ENCODE data around the gene OPN4. TPM values are rescaled to one million over a fixed set of nuclear protein-coding genes. Genes with fewer than 3 reads are reported as not detected.

OPN4 gene, protein sequence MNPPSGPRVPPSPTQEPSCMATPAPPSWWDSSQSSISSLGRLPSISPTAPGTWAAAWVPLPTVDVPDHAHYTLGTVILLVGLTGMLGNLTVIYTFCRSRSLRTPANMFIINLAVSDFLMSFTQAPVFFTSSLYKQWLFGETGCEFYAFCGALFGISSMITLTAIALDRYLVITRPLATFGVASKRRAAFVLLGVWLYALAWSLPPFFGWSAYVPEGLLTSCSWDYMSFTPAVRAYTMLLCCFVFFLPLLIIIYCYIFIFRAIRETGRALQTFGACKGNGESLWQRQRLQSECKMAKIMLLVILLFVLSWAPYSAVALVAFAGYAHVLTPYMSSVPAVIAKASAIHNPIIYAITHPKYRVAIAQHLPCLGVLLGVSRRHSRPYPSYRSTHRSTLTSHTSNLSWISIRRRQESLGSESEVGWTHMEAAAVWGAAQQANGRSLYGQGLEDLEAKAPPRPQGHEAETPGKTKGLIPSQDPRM
- total RNA-seq, result not detected in 2 replicates

DNA sequence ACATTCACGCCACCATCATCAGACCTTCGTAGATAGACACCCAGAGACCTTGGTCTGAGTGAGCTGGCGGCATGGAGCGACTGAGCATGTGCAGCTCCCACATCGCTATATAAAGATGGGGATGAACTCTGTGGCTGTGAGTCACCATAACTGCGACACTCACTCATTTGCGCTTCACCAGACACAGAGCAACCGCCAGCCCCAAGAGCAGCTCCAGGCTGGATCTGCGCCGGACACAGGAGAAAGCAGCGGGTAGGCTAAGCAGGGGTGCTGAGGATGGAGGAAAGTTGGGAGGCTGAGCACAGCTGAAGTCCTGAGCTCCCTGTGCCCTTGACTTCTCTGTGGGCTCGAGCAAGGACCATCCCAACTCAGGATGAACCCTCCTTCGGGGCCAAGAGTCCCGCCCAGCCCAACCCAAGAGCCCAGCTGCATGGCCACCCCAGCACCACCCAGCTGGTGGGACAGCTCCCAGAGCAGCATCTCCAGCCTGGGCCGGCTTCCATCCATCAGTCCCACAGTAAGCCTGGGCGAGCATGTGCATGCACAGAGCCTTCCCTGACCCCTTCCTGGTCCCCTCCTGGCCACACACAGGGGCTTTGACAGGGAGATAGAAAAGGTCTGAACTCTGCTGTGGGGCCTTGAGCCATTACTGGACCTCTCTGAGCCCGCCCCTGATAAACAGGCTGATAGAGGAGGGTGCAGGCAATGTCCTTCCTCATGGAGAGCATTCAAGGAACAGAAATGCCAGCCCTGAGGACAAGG lies at the start of gene OPN4:
Gene OPN4 (plus strand): TSS at position 137 of the 762 bp plus-strand sequence. CDS start 237 bp downstream, at position 374.

DNA sequence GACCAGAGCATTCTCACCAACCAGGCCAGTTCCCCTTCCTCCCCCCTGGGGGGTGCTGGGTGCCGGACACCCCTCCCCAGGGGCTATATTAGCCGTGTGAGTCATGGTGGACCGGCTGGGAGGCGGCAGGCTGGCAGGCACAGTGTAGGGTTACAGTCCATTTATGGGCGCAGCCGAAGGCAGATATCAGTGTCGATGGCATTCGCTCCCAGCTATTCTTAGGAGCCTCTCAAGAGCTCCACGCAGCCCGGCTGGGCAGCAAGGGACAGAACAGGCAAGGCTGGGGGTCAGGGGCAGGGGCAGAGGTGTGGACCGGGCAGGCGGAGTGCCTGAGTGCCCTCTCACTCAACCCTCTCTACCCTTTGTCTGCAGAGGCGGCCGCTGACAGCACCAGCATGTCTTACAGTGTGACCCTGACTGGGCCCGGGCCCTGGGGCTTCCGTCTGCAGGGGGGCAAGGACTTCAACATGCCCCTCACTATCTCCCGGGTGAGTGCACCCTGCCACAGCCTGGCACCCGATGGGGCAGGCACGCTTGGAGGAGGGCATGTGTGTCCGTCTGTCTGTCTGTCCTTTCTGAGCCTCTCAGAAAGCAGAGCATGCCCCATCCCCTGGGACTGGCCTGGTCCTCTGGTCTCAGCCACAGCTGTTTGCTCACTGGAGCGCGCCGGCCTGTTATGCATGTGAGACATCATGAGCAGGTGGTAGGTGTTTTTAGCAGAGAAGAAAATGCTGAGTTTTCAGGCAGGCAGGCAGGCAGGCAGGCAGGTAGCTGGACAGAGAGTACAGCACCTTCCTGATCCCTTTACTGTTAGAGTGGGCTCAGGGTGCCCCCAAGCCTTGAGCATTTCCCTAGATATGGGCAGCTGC lies 14.2 kb downstream of the OPN4 start, which contains the start of gene LDB3:
Gene LDB3 (plus strand): TSS at position 215 of the 869 bp plus-strand sequence. CDS start 181 bp downstream, at position 396.

Other genes with a start within 250 kb of the OPN4 start
- 15.5 and 19.2 TPM in 2 replicates for gene WAPL, start 132.8 kb upstream of the OPN4 start, total RNA-seq
- 0.15 and 0.17 TPM in 2 replicates for gene LDB3, start 14.0 kb downstream of the OPN4 start, total RNA-seq
- 14.5 and 19.5 TPM in 2 replicates for gene BMPR1A, start 102.1 kb downstream of the OPN4 start, total RNA-seq